Activated T-helper 2 cell treated with anti-CD3 and anti-CD28 coated beads, Interferon-gamma antibody, Interleukin-2, Interleukin-4, amounts not matched to agents 10 μg/mL and 5 μg/mL and 100 μg/mL, durations not matched to agents 14 hours and 24 hours and 36 hours (primary cell): ENCODE results near the gene IL2RA. TPM values are rescaled to one million over a fixed set of nuclear protein-coding genes. Genes with fewer than 3 reads are reported as not detected.
A peak's percentile ranks its signal among the peaks of the same experiment; 100 is the strongest.
"Not testable (repeated sequence)": the region's sequence is repeated elsewhere in the genome, so short reads cannot be mapped to it uniquely, and the experiment has no call there.

ENCODE experiments used
- DNase-seq: peaks from one replicate; pipeline ENCODE4 v3.0.0; 2021; ENCODE audit warnings: low spot score
- H3K27ac Mint-ChIP-seq: one replicate; pipeline ENCODE4 v1.8.0; 2021; ENCODE audit warnings: mixed read lengths
- H3K27me3 Mint-ChIP-seq: one replicate; pipeline ENCODE4 v1.8.0; 2021; ENCODE audit warnings: low read depth, mixed read lengths
- H3K36me3 Mint-ChIP-seq: one replicate; pipeline ENCODE4 v1.8.0; 2021; ENCODE audit warnings: low read depth, mixed read lengths
- H3K4me1 Mint-ChIP-seq: one replicate; pipeline ENCODE4 v1.8.0; 2021; ENCODE audit warnings: low read depth, mixed read lengths
- H3K4me3 Mint-ChIP-seq: one replicate; pipeline ENCODE4 v1.8.0; 2021; ENCODE audit warnings: low read depth, mild to moderate bottlenecking, moderate library complexity, mixed read lengths
- H3K9me3 Mint-ChIP-seq: one replicate; pipeline ENCODE4 v1.8.0; 2021; ENCODE audit warnings: mixed read lengths
- intact Hi-C: fragments of 100-400 bp; cut with micrococcal nuclease; formaldehyde crosslinking; loops from one replicate; pipeline ENCODE4 v1.15.1; 2023
- total RNA-seq: library from RNA; stranded (reverse); gene quantifications from 2 replicates; pipeline ENCODE4 v1.2.3, GENCODE V29; 2022

The IL2RA gene
- 1,777 and 1,808 TPM in 2 replicates for total RNA-seq

GRCh38 chr10:6062101-6062771, at the start of gene IL2RA:
IL2RA (minus strand) TSS chr10:6062367; CDS start chr10:6062151, 216 bp downstream.
- intact Hi-C loops = loop anchor here (1.0 to 10.0 kb wide), 5 partner anchors 10 to 443 kb away; no protein-coding TSS in a partner anchor
- Mint-ChIP-seq H3K9me3 (peaks cover 4% of the 10 kb centered on the region), H3K4me1 (peaks cover 58% of the 10 kb centered on the region), H3K27ac (peak within 1 kb of the TSS; percentile 97), H3K27me3 (no peaks in the 10 kb centered on the region), H3K4me3 (peak within 1 kb of the TSS; percentile 97), H3K36me3 (peaks cover 55% of the 10 kb centered on the region)
- peak; percentile 61 for DNase-seq

DNA sequence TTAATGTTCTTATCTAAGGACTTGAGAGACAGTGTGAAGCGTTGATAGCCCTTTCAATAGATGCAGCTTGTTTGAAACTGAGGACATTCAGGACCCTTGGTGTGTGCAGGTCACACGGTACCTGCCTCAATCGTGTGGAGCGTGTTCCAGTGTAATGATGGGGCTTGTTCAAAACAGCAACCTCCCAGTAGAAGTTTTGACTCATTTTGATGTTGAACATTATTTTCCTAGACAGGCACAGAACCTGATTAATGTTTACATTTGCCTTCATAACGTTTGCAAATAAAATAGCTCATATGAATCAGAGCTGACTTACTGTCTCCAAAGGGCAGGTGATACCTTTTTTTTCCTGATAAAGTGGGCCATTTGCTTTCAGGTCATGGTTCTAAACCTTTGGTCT, 48.0 kb upstream of the IL2RA start:
- intact Hi-C loops = no loop called here
- Mint-ChIP-seq H3K27me3 (no peaks in the 10 kb centered on the region), H3K27ac (no peak overlapping the region), H3K4me1 (peaks cover 36% of the 10 kb centered on the region), H3K9me3 (no peaks in the 10 kb centered on the region), H3K4me3 (no peak overlapping the region), H3K36me3 (peaks cover 88% of the 10 kb centered on the region)
- no peak for DNase-seq

DNA sequence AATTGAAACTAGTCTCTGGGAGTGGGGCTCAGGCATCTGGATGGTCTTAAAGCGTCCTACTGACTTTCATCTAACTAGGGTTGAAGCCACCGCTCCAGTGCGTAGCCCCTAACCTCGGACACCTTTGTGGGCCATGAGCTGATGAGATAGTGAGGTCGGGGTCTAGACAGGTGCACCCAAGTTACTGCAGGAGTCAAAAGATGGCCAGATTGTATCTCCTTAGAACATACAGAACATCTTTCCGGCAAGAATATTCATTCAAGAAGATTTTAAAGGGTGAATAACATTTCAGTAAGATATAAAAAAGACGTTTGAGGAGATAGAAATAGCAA, 47.2 kb upstream of the IL2RA start:
- Mint-ChIP-seq H3K27me3 (no peaks in the 10 kb centered on the region), H3K4me1 (peaks cover 32% of the 10 kb centered on the region), H3K4me3 (no peak overlapping the region), H3K36me3 (peaks cover 88% of the 10 kb centered on the region), H3K9me3 (no peaks in the 10 kb centered on the region), H3K27ac (no peak overlapping the region)
- DNase-seq = no peak
- intact Hi-C loops = loop anchor here (1.0 kb wide), 3 partner anchors 42 to 297 kb away; no protein-coding TSS in a partner anchor

GRCh38 chr10:6108631-6109443, 46.7 kb upstream of the IL2RA start:
- Mint-ChIP-seq H3K27me3 (no peaks in the 10 kb centered on the region), H3K27ac (peak overlapping the region; percentile 77), H3K4me3 (no peak overlapping the region), H3K4me1 (peaks cover 30% of the 10 kb centered on the region), H3K9me3 (no peaks in the 10 kb centered on the region), H3K36me3 (peaks cover 88% of the 10 kb centered on the region)
- no peak for DNase-seq
- intact Hi-C loops = loop anchor here (1.0 kb wide), 3 partner anchors 42 to 297 kb away; no protein-coding TSS in a partner anchor

DNA sequence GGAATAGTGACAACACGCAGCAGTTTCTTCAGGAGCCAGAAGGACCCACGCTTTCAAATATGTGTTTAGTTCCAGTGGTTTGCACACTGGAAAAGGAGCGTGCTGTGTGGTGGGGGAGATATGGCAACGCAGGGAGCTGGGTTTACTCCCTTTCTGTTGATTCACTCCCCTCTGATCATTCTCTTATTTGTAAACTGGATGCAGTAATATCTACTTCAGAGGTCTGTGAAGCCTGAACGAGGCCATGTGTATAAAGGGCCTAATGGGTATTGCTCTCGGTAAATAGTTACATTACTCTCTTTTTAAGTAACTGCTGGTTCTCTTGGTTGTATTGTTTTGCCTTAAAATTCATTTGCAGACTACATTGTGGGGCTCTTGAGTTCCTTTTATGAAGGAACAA, 45.9 kb upstream of the IL2RA start:
- no peak for DNase-seq
- Mint-ChIP-seq H3K4me1 (peaks cover 29% of the 10 kb centered on the region), H3K9me3 (no peaks in the 10 kb centered on the region), H3K36me3 (peaks cover 87% of the 10 kb centered on the region), H3K27ac (no peak overlapping the region), H3K27me3 (no peaks in the 10 kb centered on the region), H3K4me3 (no peak overlapping the region)
- intact Hi-C loops = no loop called here

- Mint-ChIP-seq H3K4me1 (peaks cover 30% of the 10 kb centered on the region), H3K36me3 (peaks cover 84% of the 10 kb centered on the region), H3K27ac (peak overlapping the region; percentile 34)
- intact Hi-C loops, H3K9me3 Mint-ChIP-seq, H3K27me3 Mint-ChIP-seq, DNase-seq, H3K4me3 Mint-ChIP-seq: not testable (repeated sequence)
These were observed 45.4 kb upstream of the IL2RA start for GRCh38 chr10:6107616-6108015.

DNA sequence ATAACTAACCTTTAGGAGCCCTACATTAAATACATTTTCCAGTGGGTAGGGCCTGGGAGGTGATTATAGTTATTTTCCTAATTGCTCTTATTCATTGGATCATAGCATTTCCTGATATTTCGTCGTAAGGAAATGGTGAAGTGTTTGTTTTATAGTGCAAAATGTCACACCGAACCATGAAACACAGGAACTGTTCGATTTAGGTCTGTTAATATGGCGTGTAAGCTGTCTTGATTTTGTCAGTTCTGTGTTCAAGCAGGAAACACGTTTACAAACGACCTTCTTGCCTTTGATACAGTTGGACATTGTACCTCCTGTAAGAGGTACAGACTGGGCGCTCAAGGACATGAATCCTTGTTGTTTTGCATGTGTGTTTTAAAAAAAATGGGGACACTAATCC, 41.4 kb upstream of the IL2RA start:
- H3K27ac Mint-ChIP-seq = peak overlapping the region; percentile 24
- H3K27me3 Mint-ChIP-seq = no peaks in the 10 kb centered on the region
- H3K4me3 Mint-ChIP-seq = no peak overlapping the region
- peaks cover 80% of the 10 kb centered on the region for H3K36me3 Mint-ChIP-seq
- H3K9me3 Mint-ChIP-seq = no peaks in the 10 kb centered on the region
- H3K4me1 Mint-ChIP-seq = peaks cover 25% of the 10 kb centered on the region
- intact Hi-C loops = no loop called here
- DNase-seq = no peak

GRCh38 chr10:6102128-6102527, 40.0 kb upstream of the IL2RA start:
- no peak for DNase-seq
- peaks cover 82% of the 10 kb centered on the region for H3K36me3 Mint-ChIP-seq
- H3K9me3 Mint-ChIP-seq = no peaks in the 10 kb centered on the region
- no peaks in the 10 kb centered on the region for H3K27me3 Mint-ChIP-seq
- no peak overlapping the region for H3K4me3 Mint-ChIP-seq
- intact Hi-C loops = no loop called here
- no peak overlapping the region for H3K27ac Mint-ChIP-seq
- peaks cover 27% of the 10 kb centered on the region for H3K4me1 Mint-ChIP-seq

DNA sequence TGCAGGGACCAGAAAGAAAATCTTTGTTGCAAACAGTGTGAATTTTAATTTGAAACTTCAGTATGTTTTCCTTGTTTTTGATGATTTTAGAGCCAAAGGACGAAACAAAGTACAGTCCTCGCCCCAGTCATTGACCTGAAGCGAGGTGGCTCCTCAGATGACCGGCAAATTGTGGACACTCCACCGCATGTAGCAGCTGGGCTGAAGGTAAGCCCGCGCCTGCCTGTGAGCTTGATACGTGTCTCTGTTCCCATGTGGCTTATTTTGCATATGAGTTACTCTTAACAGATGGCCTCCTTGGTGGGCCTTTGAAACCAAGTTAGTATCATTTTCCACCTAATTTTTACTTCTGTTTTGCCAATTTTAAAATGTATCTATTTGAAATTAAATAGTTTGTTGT, 39.0 kb upstream of the IL2RA start:
- no peak overlapping the region for H3K27ac Mint-ChIP-seq
- no peaks in the 10 kb centered on the region for H3K27me3 Mint-ChIP-seq
- H3K36me3 Mint-ChIP-seq = peaks cover 78% of the 10 kb centered on the region
- DNase-seq = no peak
- intact Hi-C loops = no loop called here
- no peak overlapping the region for H3K4me3 Mint-ChIP-seq
- no peaks in the 10 kb centered on the region for H3K9me3 Mint-ChIP-seq
- H3K4me1 Mint-ChIP-seq = peaks cover 32% of the 10 kb centered on the region

GRCh38 chr10:6100370-6100769, 38.2 kb upstream of the IL2RA start:
- H3K27me3 Mint-ChIP-seq = no peaks in the 10 kb centered on the region

GRCh38 chr10:6098156-6098555, 36.0 kb upstream of the IL2RA start:
- Mint-ChIP-seq H3K27me3 (no peaks in the 10 kb centered on the region), H3K4me3 (no peak overlapping the region), H3K36me3 (peaks cover 71% of the 10 kb centered on the region), H3K4me1 (peaks cover 42% of the 10 kb centered on the region), H3K9me3 (no peaks in the 10 kb centered on the region), H3K27ac (peak overlapping the region; percentile 36)
- no peak for DNase-seq
- intact Hi-C loops = no loop called here

More at GRCh38 chr10:6100370-6100769, 38.2 kb upstream of the IL2RA start:
- no peaks in the 10 kb centered on the region for H3K9me3 Mint-ChIP-seq
- H3K4me1 Mint-ChIP-seq = peaks cover 35% of the 10 kb centered on the region
- no peak overlapping the region for H3K27ac Mint-ChIP-seq
- H3K4me3 Mint-ChIP-seq = no peak overlapping the region
- DNase-seq = no peak
- H3K36me3 Mint-ChIP-seq = peaks cover 75% of the 10 kb centered on the region
- intact Hi-C loops = no loop called here

DNA sequence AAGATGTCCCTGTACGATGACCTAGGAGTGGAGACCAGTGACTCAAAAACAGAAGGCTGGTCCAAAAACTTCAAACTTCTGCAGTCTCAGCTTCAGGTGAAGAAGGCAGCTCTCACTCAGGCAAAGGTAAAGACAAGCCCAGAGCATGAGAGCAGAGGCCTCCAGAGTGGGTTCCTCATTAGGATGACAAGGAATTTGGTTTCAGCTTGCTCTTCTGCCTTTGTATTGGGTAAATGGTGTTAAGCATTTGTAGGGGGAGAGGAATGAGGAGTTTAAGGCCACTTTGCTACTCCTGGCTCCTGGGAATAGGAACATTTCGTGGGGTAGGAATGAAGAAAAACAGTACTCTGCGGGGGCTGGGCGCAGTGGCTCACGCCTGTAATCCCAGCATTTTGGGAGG, 34.9 kb upstream of the IL2RA start:
- peaks cover 70% of the 10 kb centered on the region for H3K36me3 Mint-ChIP-seq
- H3K4me1 Mint-ChIP-seq = peaks cover 46% of the 10 kb centered on the region
- no peaks in the 10 kb centered on the region for H3K9me3 Mint-ChIP-seq

More for the DNA sequence above, 34.9 kb upstream of the IL2RA start:
- Mint-ChIP-seq H3K27ac (no peak overlapping the region), H3K27me3 (no peaks in the 10 kb centered on the region), H3K4me3 (no peak overlapping the region)
- intact Hi-C loops = no loop called here
- no peak for DNase-seq
